Measurements from ENCODE around the gene MSH5. TPM values are rescaled to one million over a fixed set of nuclear protein-coding genes. Genes with fewer than 3 reads are reported as not detected.

MSH5 gene
- total and polyA plus RNA-seq, 9 of the 15 experiments (the other 6 are each of a cell fraction or from before 2014, with no cell fraction given) = 12.5 to 104 (median 46.6) TPM

DNA sequence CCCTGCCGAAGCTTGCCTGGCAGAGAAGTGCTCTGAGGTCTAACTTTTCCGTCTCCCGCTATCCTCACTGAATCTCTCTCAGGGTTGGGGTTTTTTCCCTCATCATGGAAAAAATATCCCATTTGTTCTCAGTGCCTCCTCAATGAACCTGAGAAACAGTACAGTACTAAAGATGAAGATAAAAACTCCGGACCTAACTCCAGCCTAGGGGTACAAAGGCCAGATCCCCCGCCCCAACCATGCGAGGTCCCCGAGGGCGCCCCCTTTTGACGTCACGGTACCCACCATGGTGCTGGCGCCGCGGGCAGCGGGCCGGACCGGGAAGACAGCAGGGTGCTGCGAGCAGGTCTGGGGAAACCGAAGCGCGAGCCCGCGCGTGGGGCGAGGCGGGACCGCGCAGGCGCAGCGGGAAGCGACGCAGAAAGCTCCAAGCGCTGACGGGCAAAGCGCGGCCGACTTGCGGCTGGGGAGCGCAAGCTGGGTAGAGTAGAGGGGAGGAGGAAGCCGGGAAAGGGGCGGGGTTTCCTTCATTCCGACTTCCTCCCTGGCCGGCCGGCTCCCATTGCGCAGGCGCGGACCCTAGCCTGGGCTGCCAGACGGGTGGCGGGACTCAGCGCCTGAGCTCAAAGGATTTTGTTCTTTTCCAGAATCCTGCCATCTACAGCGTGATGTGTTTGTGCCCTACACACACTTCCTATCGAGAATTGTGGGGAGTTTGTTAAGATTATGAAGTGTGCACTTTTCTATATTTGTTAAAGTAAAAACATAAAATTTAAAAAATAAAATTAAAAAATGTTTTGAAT, 66.9 kb downstream of the MSH5 start, which contains the start of gene LSM2 (continued):
- TF ChIP-seq, protein P1, sequence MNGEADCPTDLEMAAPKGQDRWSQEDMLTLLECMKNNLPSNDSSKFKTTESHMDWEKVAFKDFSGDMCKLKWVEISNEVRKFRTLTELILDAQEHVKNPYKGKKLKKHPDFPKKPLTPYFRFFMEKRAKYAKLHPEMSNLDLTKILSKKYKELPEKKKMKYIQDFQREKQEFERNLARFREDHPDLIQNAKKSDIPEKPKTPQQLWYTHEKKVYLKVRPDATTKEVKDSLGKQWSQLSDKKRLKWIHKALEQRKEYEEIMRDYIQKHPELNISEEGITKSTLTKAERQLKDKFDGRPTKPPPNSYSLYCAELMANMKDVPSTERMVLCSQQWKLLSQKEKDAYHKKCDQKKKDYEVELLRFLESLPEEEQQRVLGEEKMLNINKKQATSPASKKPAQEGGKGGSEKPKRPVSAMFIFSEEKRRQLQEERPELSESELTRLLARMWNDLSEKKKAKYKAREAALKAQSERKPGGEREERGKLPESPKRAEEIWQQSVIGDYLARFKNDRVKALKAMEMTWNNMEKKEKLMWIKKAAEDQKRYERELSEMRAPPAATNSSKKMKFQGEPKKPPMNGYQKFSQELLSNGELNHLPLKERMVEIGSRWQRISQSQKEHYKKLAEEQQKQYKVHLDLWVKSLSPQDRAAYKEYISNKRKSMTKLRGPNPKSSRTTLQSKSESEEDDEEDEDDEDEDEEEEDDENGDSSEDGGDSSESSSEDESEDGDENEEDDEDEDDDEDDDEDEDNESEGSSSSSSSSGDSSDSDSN (IDR thresholded peaks at IDR 0.05; ENCODE audit: borderline replicate concordance in 1 of 2, low read depth in 2 of 2, low read length in 2 of 2) = peak; percentile 59 to 73; a peak in 3 of 4 replicates
- TF ChIP-seq ATF1 (CRISPR knock-in tag; IDR thresholded peaks at IDR 0.05) (peak; percentile 89), ATF1 (tag; IDR thresholded peaks at IDR 0.05) (peak; percentile 99), FOXJ2 (tag; IDR thresholded peaks at IDR 0.05) (peak; percentile 65; the same call in 1 of the 2 replicates), CBX3 (IDR thresholded peaks at IDR 0.05; ENCODE audit: borderline replicate concordance in 1 of 2, low read length in 2 of 2) (peak in 1 of 2 experiments; percentile 67; a peak in 2 of 3 replicates), NFATC3 (IDR thresholded peaks at IDR 0.05) (no peak), CHD4 (IDR thresholded peaks at IDR 0.05; ENCODE audit: insufficient read depth, insufficient replicate concordance, low read depth, low read length, poor library complexity, severe bottlenecking) (peak; percentile 84), GABPA (tag; conservative IDR thresholded peaks at IDR 0.05; ENCODE audit: low read depth) (no peak), TCF3 (CRISPR knock-in tag; IDR thresholded peaks at IDR 0.05) (peak; percentile 41), NELFE (IDR thresholded peaks at IDR 0.05; ENCODE audit: insufficient read depth, insufficient read length) (no peak), YBX1 (IDR thresholded peaks at IDR 0.05) (no peak)
- TF ChIP-seq, protein P2, sequence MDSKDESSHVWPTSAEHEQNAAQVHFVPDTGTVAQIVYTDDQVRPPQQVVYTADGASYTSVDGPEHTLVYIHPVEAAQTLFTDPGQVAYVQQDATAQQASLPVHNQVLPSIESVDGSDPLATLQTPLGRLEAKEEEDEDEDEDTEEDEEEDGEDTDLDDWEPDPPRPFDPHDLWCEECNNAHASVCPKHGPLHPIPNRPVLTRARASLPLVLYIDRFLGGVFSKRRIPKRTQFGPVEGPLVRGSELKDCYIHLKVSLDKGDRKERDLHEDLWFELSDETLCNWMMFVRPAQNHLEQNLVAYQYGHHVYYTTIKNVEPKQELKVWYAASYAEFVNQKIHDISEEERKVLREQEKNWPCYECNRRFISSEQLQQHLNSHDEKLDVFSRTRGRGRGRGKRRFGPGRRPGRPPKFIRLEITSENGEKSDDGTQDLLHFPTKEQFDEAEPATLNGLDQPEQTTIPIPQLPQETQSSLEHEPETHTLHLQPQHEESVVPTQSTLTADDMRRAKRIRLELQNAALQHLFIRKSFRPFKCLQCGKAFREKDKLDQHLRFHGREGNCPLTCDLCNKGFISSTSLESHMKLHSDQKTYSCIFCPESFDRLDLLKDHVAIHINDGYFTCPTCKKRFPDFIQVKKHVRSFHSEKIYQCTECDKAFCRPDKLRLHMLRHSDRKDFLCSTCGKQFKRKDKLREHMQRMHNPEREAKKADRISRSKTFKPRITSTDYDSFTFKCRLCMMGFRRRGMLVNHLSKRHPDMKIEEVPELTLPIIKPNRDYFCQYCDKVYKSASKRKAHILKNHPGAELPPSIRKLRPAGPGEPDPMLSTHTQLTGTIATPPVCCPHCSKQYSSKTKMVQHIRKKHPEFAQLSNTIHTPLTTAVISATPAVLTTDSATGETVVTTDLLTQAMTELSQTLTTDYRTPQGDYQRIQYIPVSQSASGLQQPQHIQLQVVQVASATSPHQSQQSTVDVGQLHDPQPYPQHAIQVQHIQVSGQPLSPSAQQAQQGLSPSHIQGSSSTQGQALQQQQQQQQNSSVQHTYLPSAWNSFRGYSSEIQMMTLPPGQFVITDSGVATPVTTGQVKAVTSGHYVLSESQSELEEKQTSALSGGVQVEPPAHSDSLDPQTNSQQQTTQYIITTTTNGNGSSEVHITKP (IDR thresholded peaks at IDR 0.05; ENCODE audit: partially characterized antibody) = peak; percentile 74
- TF ChIP-seq, protein P3, sequence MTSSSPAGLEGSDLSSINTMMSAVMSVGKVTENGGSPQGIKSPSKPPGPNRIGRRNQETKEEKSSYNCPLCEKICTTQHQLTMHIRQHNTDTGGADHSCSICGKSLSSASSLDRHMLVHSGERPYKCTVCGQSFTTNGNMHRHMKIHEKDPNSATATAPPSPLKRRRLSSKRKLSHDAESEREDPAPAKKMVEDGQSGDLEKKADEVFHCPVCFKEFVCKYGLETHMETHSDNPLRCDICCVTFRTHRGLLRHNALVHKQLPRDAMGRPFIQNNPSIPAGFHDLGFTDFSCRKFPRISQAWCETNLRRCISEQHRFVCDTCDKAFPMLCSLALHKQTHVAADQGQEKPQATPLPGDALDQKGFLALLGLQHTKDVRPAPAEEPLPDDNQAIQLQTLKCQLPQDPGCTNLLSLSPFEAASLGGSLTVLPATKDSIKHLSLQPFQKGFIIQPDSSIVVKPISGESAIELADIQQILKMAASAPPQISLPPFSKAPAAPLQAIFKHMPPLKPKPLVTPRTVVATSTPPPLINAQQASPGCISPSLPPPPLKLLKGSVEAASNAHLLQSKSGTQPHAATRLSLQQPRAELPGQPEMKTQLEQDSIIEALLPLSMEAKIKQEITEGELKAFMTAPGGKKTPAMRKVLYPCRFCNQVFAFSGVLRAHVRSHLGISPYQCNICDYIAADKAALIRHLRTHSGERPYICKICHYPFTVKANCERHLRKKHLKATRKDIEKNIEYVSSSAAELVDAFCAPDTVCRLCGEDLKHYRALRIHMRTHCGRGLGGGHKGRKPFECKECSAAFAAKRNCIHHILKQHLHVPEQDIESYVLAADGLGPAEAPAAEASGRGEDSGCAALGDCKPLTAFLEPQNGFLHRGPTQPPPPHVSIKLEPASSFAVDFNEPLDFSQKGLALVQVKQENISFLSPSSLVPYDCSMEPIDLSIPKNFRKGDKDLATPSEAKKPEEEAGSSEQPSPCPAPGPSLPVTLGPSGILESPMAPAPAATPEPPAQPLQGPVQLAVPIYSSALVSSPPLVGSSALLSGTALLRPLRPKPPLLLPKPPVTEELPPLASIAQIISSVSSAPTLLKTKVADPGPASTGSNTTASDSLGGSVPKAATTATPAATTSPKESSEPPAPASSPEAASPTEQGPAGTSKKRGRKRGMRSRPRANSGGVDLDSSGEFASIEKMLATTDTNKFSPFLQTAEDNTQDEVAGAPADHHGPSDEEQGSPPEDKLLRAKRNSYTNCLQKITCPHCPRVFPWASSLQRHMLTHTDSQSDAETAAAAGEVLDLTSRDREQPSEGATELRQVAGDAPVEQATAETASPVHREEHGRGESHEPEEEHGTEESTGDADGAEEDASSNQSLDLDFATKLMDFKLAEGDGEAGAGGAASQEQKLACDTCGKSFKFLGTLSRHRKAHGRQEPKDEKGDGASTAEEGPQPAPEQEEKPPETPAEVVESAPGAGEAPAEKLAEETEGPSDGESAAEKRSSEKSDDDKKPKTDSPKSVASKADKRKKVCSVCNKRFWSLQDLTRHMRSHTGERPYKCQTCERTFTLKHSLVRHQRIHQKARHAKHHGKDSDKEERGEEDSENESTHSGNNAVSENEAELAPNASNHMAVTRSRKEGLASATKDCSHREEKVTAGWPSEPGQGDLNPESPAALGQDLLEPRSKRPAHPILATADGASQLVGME (CRISPR knock-in tag; IDR thresholded peaks at IDR 0.05) = no peak
